GM12878 (cell line): ENCODE data around the gene COL17A1. TPM values are rescaled to one million over a fixed set of nuclear protein-coding genes. Genes with fewer than 3 reads are reported as not detected.

ENCODE experiments used
- ATAC-seq: fragments of 200-7000 bp; cut with Tn5 transposase; 3 replicates; pipeline ENCODE4 v1.9.1; 2020; ENCODE audit warnings: mild to moderate bottlenecking, moderate library complexity
- BruUV-seq: library from RNA; stranded (reverse); fragments of 400-500 nt; replicated peaks from 2 replicates; lab custom pipeline; 2021; lab: Mats Ljungman, UMichigan
- CTCF ChIA-PET: fragments of 300-600 bp; sonication (Branson Sonifier 250); formaldehyde crosslinking; extraction: SDS; loops from one replicate; lab custom pipeline; 2021; ENCODE audit warnings: inconsistent platforms; lab: Yijun Ruan, JAX
- POLR2A ChIA-PET: fragments of 350-600 bp; formaldehyde crosslinking; extraction: SDS; loops from one replicate; lab custom pipeline; 2021; ENCODE audit warnings: inconsistent platforms; lab: Charles Lee
- RAD21 ChIA-PET: fragments of 300-600 bp; sonication (Branson Sonifier 250); formaldehyde crosslinking; loops from one replicate; lab custom pipeline; 2023; ENCODE audit warnings: antibody characterized with exemption; ENCODE audit not compliant: unreplicated experiment; lab: Charles Lee
- SMC1A ChIA-PET: fragments of 300-600 bp; sonication (Branson Sonifier 250); formaldehyde crosslinking; loops from one replicate; lab custom pipeline; 2023; ENCODE audit not compliant: unreplicated experiment, uncharacterized antibody; lab: Charles Lee
- DNase-seq: peaks from one replicate; pipeline ENCODE4 v3.0.0-alpha.2; 2011; ENCODE audit warnings: low read depth, low spot score
- FAIRE-seq: peaks from 3 replicates; lab custom pipeline; 2011; peaks lifted over from hg19 to GRCh38; lab: Jason Lieb, UNC
- H2AFZ ChIP-seq: 2 replicates; pipeline ENCODE4 v1.6.0; 2011; ENCODE audit warnings: low read depth, low read length, control low read depth; ENCODE audit not compliant: control insufficient read depth
- H3K27ac ChIP-seq: 2 replicates; pipeline ENCODE4 v1.5.1; 2011; ENCODE audit warnings: control low read depth; ENCODE audit not compliant: control insufficient read depth, insufficient read depth
- H3K27me3 ChIP-seq, 2 experiments: replicated peaks in 1 of 2; 2 replicates each; pipeline versions ENCODE4 v1.6.0 to v1.6.1; 2011; ENCODE audit warnings: low read length in 1 of 2; ENCODE audit not compliant: control insufficient read depth in 2 of 2, insufficient read depth in 2 of 2
- H3K36me3 ChIP-seq, 2 experiments: 2 replicates each; pipeline ENCODE4 v1.5.1; 2011; ENCODE audit warnings: low read length in 1 of 2; ENCODE audit not compliant: control insufficient read depth in 2 of 2, insufficient read depth in 2 of 2
- H3K4me1 ChIP-seq: 2 replicates; pipeline ENCODE4 v1.6.1; 2011; ENCODE audit warnings: mild to moderate bottlenecking, low read length, moderate library complexity, mixed read lengths; ENCODE audit not compliant: control insufficient read depth, insufficient read depth
- H3K4me2 ChIP-seq: 2 replicates; pipeline ENCODE4 v1.6.0; 2011; ENCODE audit warnings: control low read depth; ENCODE audit not compliant: control insufficient read depth, insufficient read depth
- H3K4me3 ChIP-seq: fragments of 200-600 bp; sonication (generic); 2 replicates; pipeline ENCODE4 v1.5.1; 2016
- H3K79me2 ChIP-seq: 2 replicates; pipeline ENCODE4 v1.6.0; 2011; ENCODE audit warnings: low read length; ENCODE audit not compliant: control insufficient read depth, insufficient read depth
- H3K9ac ChIP-seq: 2 replicates; pipeline ENCODE4 v1.8.0; 2011; ENCODE audit warnings: low read length, control low read depth, mixed read lengths; ENCODE audit not compliant: control insufficient read depth, insufficient read depth
- H3K9me3 ChIP-seq: replicated peaks from 3 replicates; pipeline ENCODE4 v1.5.1; 2011; ENCODE audit warnings: mild to moderate bottlenecking, low read length; ENCODE audit not compliant: control insufficient read depth, insufficient read depth
- H4K20me1 ChIP-seq: 2 replicates; pipeline ENCODE4 v1.6.0; 2011; ENCODE audit not compliant: control insufficient read depth, insufficient read depth
- E4F1 ChIP-seq: fragments of 450-650 bp; IDR thresholded peaks from 2 replicates; pipeline ENCODE4 v1.6.1; 2018; ENCODE audit warnings: borderline replicate concordance, mild to moderate bottlenecking; ENCODE audit not compliant: partially characterized antibody
- IRF4 ChIP-seq: IDR thresholded peaks from 2 replicates; pipeline ENCODE4 v1.6.1; 2011; ENCODE audit warnings: low read depth, low read length
- SPI1 ChIP-seq: IDR thresholded peaks from 2 replicates; pipeline ENCODE4 v1.6.1; 2011; ENCODE audit warnings: low read depth, mild to moderate bottlenecking, low read length, moderate library complexity, borderline replicate concordance; ENCODE audit not compliant: insufficient read depth
- ZBTB33 ChIP-seq: fragments of 450-650 bp; IDR thresholded peaks from 2 replicates; pipeline ENCODE4 v1.6.1; 2017; ENCODE audit warnings: mild to moderate bottlenecking
- WGBS: methylation state at CpG from one replicate; pipeline ENCODE4 v1.1.6; 2016; ENCODE audit warnings: low lambda C conversion rate; ENCODE audit not compliant: insufficient replicate concordance, insufficient coverage; ENCODE audit errors: missing lambda C conversion rate; 5-methylcytosine and 5-hydroxymethylcytosine counted together
- in situ Hi-C: fragments of 300-500 bp; cut with MboI; formaldehyde crosslinking; loops from 9 replicates; pipeline ENCODE4 v1.14.3; 2018; ENCODE audit warnings: mixed read lengths
- intact Hi-C: fragments of 100-400 bp; cut with micrococcal nuclease; formaldehyde crosslinking; loops from one replicate; pipeline ENCODE4 v1.14.2; 2022; ENCODE audit not compliant: unreplicated experiment
- polyA plus RNA-seq, 11 experiments: library from polyadenylated mRNA; depleted of rRNA in 4 of 11; unstranded in 6 of 11; stranded (reverse) in 5 of 11; fragments of >200 nt; fragmentation: Nextera tagmentation in 4 of 11; fragmentation: Illumina TruSeq in 1 of 11; extraction: Ambion mirVana in 4 of 11; extraction: Trizol in 1 of 11; gene quantifications; 1 replicate in 1 of 11; 2 replicates in 10 of 11; pipeline versions ENCODE4 v1.2.1 to v1.2.3, GENCODE V29; 2011 to 2016; ENCODE audit warnings: inconsistent platforms in 2 of 11, missing spikeins in 2 of 11, low read depth in 1 of 11
- total RNA-seq, 4 experiments: library from RNA; depleted of rRNA in 3 of 4; stranded (reverse); fragments of >200 nt in 3 of 4; fragmentation: Illumina TruSeq in 1 of 4; extraction: Trizol in 1 of 4; gene quantifications; 2 replicates each; pipeline versions ENCODE4 v1.2.1 to v1.2.3, GENCODE V29; 2013 to 2021

COL17A1 gene
- total and polyA plus RNA-seq, 10 of the 15 experiments (the other 5 are each of a cell fraction or from before 2014, with no cell fraction given) = 0.08 to 0.22 TPM; not detected in 8

GRCh38 chr10:104013489-104013888 is 72.2 kb downstream of the COL17A1 start:
- H3K79me2 ChIP-seq = no peaks in the 10 kb centered on the region
- H3K27ac ChIP-seq = no peak overlapping the region
- 100% methylated on average over 4 of the region's 4 CpGs for WGBS
- BruUV-seq = no TSS peak
- DNase-seq = no peak
- no peak overlapping the region for H3K9ac ChIP-seq
- no peak overlapping the region for H3K4me2 ChIP-seq
- TF ChIP-seq SPI1 (no peak), E4F1 (no peak), IRF4 (no peak), ZBTB33 (no peak)
- TF ChIP-seq, all 136 proteins: peak for 0
- ATAC-seq = no peak
- POLR2A ChIA-PET = no interaction called here
- Histone ChIP-seq H3K4me1 (no peaks in the 10 kb centered on the region), H2AFZ (no peak overlapping the region), H3K9me3 (no peaks in the 10 kb centered on the region), H3K4me3 (no peak overlapping the region), H3K27me3 (no peaks in the 10 kb centered on the region), H4K20me1 (no peaks in the 10 kb centered on the region), H3K36me3 (peaks cover 0 to 3% of the 10 kb centered on the region in 2 experiments; a peak in 1 of 4 replicates)
- SMC1A ChIA-PET = interaction anchor here (1.0 to 3.9 kb wide), 8 partner anchors 9 to 245 kb away, joined by 3 to 15 read pairs (median 5); partner anchors contain the start of gene SFR1
- in situ Hi-C loops (no loop called here), intact Hi-C loops (loop anchor here (5.0 kb wide), 1 partner anchor 126 kb away; no protein-coding TSS in a partner anchor)
- RAD21 ChIA-PET = no interaction called here
- CTCF ChIA-PET = interaction anchor here (0.7 kb wide), 1 partner anchor 87 kb away, joined by 3 read pairs; no protein-coding TSS in a partner anchor
- FAIRE-seq = no peak
